HG02973 (cell line): Measurements from ENCODE around the gene RPL15.

ENCODE experiments used
- ATAC-seq: cut with Tn5 transposase; IDR thresholded peaks from one replicate; pipeline ENCODE4 v1.9.1; 2021; ENCODE audit warnings: moderate library complexity; ENCODE audit not compliant: unreplicated experiment

The RPL15 gene

DNA sequence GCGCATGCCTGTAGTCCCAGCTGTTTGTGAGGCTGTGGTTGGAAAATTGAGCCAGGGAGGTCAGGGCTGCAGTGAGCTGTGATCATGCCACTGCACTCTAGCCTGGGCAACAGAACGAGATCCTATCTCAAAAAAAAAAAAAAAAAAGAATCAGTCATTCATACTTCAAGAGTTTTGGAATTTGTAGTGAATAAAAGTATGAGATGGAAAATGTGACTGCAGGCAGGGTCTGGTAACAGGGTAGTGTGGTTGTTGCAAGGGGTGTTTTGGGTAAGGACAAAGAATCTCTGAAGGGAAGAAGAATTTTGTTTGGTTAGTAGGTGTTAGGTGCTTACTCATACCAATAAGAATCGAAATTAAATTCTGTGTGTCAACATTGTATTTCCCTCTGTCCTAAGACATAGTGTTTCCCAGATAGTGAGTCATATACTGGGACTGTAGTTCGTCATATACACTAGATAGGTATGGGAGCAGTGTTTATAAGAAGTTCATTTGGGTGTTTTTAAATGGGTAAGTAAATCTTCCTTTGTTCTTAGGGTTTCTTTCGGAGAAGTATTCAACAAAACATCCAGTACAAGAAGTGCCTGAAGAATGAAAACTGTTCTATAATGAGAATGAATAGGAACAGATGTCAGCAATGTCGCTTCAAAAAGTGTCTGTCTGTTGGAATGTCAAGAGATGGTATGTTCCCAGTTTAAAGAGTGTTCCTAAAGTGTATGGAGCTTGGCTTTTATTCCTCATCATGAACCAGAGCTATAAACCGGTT is 42.4 kb downstream of the RPL15 start:
- ATAC-seq: no peak

DNA sequence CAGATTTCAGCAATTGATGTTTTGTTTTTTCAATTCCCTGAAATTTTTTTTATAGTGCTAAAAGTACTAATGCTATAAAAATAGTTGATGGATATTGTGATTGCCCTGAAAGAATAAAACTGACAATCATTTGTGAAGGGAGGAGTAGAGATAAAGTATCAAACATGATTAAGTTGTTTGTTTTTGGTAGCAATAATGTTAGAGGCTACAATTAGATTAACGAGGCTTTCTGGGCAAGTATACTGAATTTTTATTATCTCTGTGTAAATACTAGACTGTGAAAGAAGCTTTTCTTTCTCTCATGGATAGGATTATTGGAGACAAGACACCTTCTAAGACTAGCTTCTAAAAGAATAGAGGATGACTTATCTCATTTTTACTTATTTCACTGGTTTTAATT is 43.7 kb downstream of the RPL15 start:
- ATAC-seq: no peak

DNA sequence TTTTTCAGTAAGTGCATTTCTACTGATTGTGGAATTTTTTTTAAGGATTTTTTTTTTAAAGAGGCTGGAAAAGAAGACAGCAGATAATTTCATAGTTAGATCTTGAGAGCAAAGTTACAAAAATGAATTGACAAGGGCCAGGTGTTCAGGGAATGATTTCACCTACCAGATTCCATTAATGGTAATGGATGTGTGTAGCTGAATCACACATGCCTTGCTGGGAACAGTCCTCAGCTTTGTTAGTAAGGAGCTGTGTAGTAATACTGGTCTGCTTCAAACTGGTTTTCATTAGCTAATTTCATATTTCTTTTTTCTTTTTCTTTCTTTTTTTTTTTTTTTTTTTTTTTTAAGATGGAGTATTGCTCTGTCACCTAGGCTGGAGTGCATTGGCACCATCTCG is 44.1 kb downstream of the RPL15 start:
- ATAC-seq: no peak

DNA sequence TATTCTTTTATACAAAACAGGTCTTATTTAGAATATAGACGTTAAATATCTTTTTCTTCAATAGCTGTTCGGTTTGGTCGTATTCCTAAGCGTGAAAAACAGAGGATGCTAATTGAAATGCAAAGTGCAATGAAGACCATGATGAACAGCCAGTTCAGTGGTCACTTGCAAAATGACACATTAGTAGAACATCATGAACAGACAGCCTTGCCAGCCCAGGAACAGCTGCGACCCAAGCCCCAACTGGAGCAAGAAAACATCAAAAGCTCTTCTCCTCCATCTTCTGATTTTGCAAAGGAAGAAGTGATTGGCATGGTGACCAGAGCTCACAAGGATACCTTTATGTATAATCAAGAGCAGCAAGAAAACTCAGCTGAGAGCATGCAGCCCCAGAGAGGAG is 45.0 kb downstream of the RPL15 start:
- no peak for ATAC-seq

DNA sequence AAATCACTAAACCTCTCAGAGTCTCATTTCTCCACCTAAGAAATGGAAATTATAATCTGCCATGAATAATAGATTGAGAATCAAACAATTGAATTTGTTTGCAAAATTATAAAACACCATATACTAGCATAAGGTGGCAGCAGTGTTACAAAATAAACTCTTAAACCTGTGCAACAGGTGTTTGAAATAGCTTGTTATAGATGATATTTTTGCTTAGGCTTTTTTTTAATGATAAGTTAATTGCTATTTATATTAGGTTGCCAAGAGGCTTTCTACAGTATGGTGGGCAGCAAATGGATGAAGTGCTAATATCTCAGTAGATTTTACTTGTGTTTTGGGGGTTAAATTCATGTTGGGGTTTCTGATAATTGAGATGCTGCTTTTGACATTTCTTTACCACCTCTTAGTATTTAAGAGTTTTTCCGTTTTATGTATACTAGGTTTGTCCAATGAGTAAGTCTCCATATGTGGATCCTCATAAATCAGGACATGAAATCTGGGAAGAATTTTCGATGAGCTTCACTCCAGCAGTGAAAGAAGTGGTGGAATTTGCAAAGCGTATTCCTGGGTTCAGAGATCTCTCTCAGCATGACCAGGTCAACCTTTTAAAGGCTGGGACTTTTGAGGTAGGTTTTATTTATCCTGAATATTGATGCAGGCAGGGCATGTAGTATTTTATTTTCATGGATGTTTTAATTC is 47.8 kb downstream of the RPL15 start:
- ATAC-seq: no peak

DNA sequence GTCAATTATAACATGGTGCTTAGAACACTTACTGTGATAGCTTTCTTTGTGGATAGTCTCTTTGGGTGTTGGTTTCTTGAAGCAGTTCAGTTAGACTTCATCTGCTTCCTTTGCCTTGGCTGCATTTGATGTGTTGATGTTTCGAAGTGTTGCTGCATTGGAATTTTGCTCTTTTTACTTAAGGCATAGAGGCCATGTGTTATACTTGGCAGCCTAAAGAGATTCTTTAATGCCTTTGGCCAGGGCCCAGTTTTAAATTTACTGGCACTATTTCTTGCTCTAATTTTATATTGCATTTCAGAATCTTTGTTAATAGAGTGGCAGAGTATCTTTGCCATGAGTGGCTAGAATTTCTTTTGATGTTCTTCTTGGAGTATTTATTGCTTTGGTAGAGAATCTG is 49.4 kb downstream of the RPL15 start:
- ATAC-seq: no peak

DNA sequence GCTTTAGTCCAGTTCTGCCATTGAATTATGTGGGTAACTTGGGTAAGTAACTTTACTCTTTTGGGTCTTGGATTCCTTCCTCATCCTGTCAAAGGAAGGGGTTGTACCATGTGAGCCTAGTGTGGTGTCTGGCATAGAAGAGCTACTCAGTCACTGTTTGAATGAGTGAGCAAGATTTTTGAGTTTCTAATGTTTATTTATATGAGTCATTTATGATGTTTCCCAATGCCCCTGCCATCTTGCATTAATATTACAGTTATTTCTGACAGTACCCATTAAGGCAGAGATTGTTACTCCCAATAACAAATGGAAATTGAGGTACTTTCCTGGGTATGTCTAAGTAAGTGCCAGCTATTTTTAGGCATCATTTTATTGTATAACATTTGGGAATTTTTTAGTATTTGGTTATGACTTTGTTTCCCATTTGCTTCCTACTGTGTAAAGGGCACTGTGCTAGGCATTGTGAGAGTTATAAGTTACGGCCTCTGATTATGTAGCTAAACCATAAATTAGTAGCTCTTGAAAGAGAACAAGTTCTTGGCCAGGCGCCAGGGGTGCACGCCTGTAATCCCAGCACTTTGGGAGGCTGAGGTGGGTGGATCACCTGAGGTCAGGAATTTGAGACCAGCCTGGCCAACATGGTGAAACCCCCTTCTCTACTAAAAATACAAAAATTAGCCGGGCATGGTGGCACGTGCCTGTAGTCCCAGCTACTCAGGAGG is 51.7 kb downstream of the RPL15 start:
- no peak for ATAC-seq

DNA sequence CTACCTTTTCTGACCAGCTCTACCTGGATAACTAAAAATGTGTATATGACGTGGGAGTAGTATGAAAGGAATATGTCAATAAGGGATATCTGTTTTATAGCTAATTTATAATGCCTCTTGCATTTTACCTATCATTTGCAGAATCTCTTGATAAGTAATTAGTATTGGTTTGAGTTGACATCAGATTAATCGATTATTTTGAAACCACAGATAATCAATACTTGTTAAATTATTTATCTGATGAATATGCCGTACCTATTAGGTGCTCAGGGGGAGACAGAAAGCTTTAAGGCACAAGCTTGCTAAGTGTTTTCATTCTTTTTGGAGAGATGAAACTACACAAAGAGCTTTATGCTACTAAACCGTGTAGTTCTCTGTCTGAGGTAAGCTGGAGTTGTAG is 52.5 kb downstream of the RPL15 start:
- no peak for ATAC-seq
